Occipital lobe (tissue), 2 donors: ENCODE measurements around the gene B3GAT2. TPM values are rescaled to one million over a fixed set of nuclear protein-coding genes. Genes with fewer than 3 reads are reported as not detected.

Experiments
- DNase-seq: peaks from one replicate; lab custom pipeline; 2025; lab: John Stamatoyannopoulos, UW
- total RNA-seq: library from RNA; depleted of rRNA; stranded (reverse); fragments of >200 nt; gene quantifications from one replicate; pipeline ENCODE4 v1.2.3, GENCODE V29; 2014

Gene B3GAT2
- total RNA-seq, 1 donor from 2014 or later: 18.6 TPM

- DNase-seq: no peak
These were observed 113.4 kb downstream of the B3GAT2 start for GRCh38 chr6:70843328-70843918.

GRCh38 chr6:70842541-70842940 lies 114.3 kb downstream of the B3GAT2 start:
- DNase-seq: no peak

GRCh38 chr6:70841112-70841511 lies 115.7 kb downstream of the B3GAT2 start:
- DNase-seq: no peak

- no peak for DNase-seq
These were observed 117.3 kb downstream of the B3GAT2 start for GRCh38 chr6:70839286-70840266.

- DNase-seq: no peak
These were observed 118.0 kb downstream of the B3GAT2 start for GRCh38 chr6:70838907-70839285.

GRCh38 chr6:70834520-70834919 lies 122.3 kb downstream of the B3GAT2 start:
- no peak for DNase-seq

- DNase-seq: no peak
These were observed 125.4 kb downstream of the B3GAT2 start for GRCh38 chr6:70831427-70831826.

GRCh38 chr6:70823651-70824050 lies 133.2 kb downstream of the B3GAT2 start:
- DNase-seq: no peak

- DNase-seq: no peak
These were observed 135.1 kb downstream of the B3GAT2 start for GRCh38 chr6:70821751-70822150.

- DNase-seq: no peak
These were observed 136.1 kb downstream of the B3GAT2 start for GRCh38 chr6:70820778-70821177.

- DNase-seq: no peak
These were observed 137.2 kb downstream of the B3GAT2 start for GRCh38 chr6:70819646-70820045.

- DNase-seq: no peak
These were observed 143.0 kb downstream of the B3GAT2 start for GRCh38 chr6:70813885-70814284.

GRCh38 chr6:70811788-70812187 lies 145.1 kb downstream of the B3GAT2 start:
- DNase-seq: no peak
